HEK293 (cell line): ENCODE results near the gene SOCS4.

Experiments used
- CTCF ChIA-PET: fragments of 350-600 bp; formaldehyde crosslinking; extraction: SDS; loops from one replicate; lab custom pipeline; 2021; ENCODE audit warnings: antibody characterized with exemption; lab: Yijun Ruan, JAX
- POLR2A ChIA-PET: fragments of 300-600 bp; formaldehyde crosslinking; extraction: SDS; loops from one replicate; lab custom pipeline; 2020; ENCODE audit warnings: antibody characterized with exemption, inconsistent platforms; lab: Yijun Ruan, JAX
- H3K27ac ChIP-seq: fragments of 200-500 bp; sonication (Bioruptor generic); 2 replicates; pipeline ENCODE4 v1.5.1; 2014; ENCODE audit warnings: low read depth, low read length, control low read depth, inconsistent platforms; ENCODE audit errors: extremely low read depth
- H3K36me3 ChIP-seq, 2 experiments: fragments of 200-500 bp in 1 of 2; sonication (Bioruptor generic) in 1 of 2; 1 replicate in 1 of 2; 2 replicates in 1 of 2; pipeline ENCODE4 v1.5.1; 2014 to 2017; ENCODE audit warnings: inconsistent platforms in 2 of 2, low read length in 2 of 2; ENCODE audit not compliant: control insufficient read depth in 2 of 2, insufficient read depth in 1 of 2
- H3K4me1 ChIP-seq: fragments of 200-500 bp; sonication (Bioruptor generic); 2 replicates; pipeline ENCODE4 v1.5.1; 2014; ENCODE audit warnings: mild to moderate bottlenecking, low read length, inconsistent platforms; ENCODE audit not compliant: control insufficient read depth, insufficient read depth
- H3K4me3 ChIP-seq: 2 replicates; pipeline ENCODE4 v1.5.1; 2011; ENCODE audit warnings: low read depth, mild to moderate bottlenecking, control low read depth, low read length, moderate library complexity
- H3K9me3 ChIP-seq: fragments of 200-500 bp; sonication (Bioruptor generic); 2 replicates; pipeline ENCODE4 v1.5.1; 2014; ENCODE audit warnings: low read depth, low read length, inconsistent platforms; ENCODE audit not compliant: control insufficient read depth, insufficient read depth
- GLI2 ChIP-seq: fragments of 450-650 bp; formaldehyde crosslinking; IDR thresholded peaks from 2 replicates; pipeline ENCODE4; 2017; ENCODE audit warnings: missing biosample characterization, missing genetic modification characterization, low read depth, borderline replicate concordance
- KLF10 ChIP-seq: fragments of 450-650 bp; IDR thresholded peaks from 2 replicates; pipeline ENCODE4 v1.5.1; 2018; ENCODE audit warnings: missing biosample characterization, mild to moderate bottlenecking, missing genetic modification characterization
- KLF16 ChIP-seq: fragments of 450-650 bp; formaldehyde crosslinking; IDR thresholded peaks from 2 replicates; pipeline ENCODE4 v1.5.1; 2017; ENCODE audit warnings: missing biosample characterization, missing genetic modification characterization
- MEIS1 ChIP-seq: sonication (generic); formaldehyde crosslinking; IDR thresholded peaks from 2 replicates; pipeline ENCODE4 v1.8.1; 2022; ENCODE audit warnings: missing genetic modification reagents, mild to moderate bottlenecking, borderline replicate concordance
- RBAK ChIP-seq: fragments of 450-650 bp; formaldehyde crosslinking; IDR thresholded peaks from 2 replicates; pipeline ENCODE4 v1.5.1; 2016; ENCODE audit warnings: missing biosample characterization, missing genetic modification characterization
- SALL2 ChIP-seq: fragments of 450-650 bp; formaldehyde crosslinking; IDR thresholded peaks from 2 replicates; pipeline ENCODE4 v1.5.0; 2017; ENCODE audit warnings: missing biosample characterization, mild to moderate bottlenecking, missing genetic modification characterization, borderline replicate concordance
- SP7 ChIP-seq: fragments of 450-650 bp; formaldehyde crosslinking; IDR thresholded peaks from 2 replicates; pipeline ENCODE4 v1.5.1; 2016; ENCODE audit warnings: missing biosample characterization, missing genetic modification characterization
- ZIC2 ChIP-seq: fragments of 450-650 bp; formaldehyde crosslinking; IDR thresholded peaks from 2 replicates; pipeline ENCODE4 v1.5.1; 2016; ENCODE audit warnings: missing biosample characterization, missing genetic modification characterization
- ZNF114 ChIP-seq: fragments of 450-650 bp; formaldehyde crosslinking; IDR thresholded peaks from 2 replicates; pipeline ENCODE4 v1.5.0; 2017; ENCODE audit warnings: missing biosample characterization, missing genetic modification characterization
- ZNF133 ChIP-seq: fragments of 450-650 bp; formaldehyde crosslinking; IDR thresholded peaks from 2 replicates; pipeline ENCODE4 v1.5.1; 2016; ENCODE audit warnings: missing biosample characterization, missing genetic modification characterization
- ZNF239 ChIP-seq: fragments of 450-650 bp; formaldehyde crosslinking; IDR thresholded peaks from 2 replicates; pipeline ENCODE4 v1.5.1; 2016; ENCODE audit warnings: missing biosample characterization, missing genetic modification characterization
- ZNF391 ChIP-seq: fragments of 450-650 bp; formaldehyde crosslinking; IDR thresholded peaks from 2 replicates; pipeline ENCODE4 v1.5.1; 2016; ENCODE audit warnings: low read depth, missing biosample characterization, missing genetic modification characterization, borderline replicate concordance
- ZNF529 ChIP-seq: fragments of 450-650 bp; formaldehyde crosslinking; IDR thresholded peaks from 2 replicates; pipeline ENCODE4 v1.5.1; 2017; ENCODE audit warnings: missing genetic modification characterization, missing biosample characterization; ENCODE audit not compliant: insufficient replicate concordance
- ZNF585B ChIP-seq: fragments of 450-650 bp; formaldehyde crosslinking; IDR thresholded peaks from 2 replicates; pipeline ENCODE4 v1.5.1; 2016; ENCODE audit warnings: missing biosample characterization, missing genetic modification characterization
- TF ChIP-seq, protein P1 (sequence below): fragments of 450-650 bp; formaldehyde crosslinking; IDR thresholded peaks from 2 replicates; pipeline ENCODE4 v1.5.1; 2017; ENCODE audit warnings: missing biosample characterization, missing genetic modification characterization
- TF ChIP-seq, protein P2 (sequence below): fragments of 450-650 bp; formaldehyde crosslinking; IDR thresholded peaks from 2 replicates; pipeline ENCODE4 v1.5.0; 2017; ENCODE audit warnings: missing biosample characterization, missing genetic modification characterization, borderline replicate concordance
- TF ChIP-seq, protein P3 (sequence below): fragments of 450-650 bp; formaldehyde crosslinking; IDR thresholded peaks from 2 replicates; pipeline ENCODE4 v1.5.1; 2017; ENCODE audit warnings: missing biosample characterization, missing genetic modification characterization
- TF ChIP-seq, protein P4 (sequence below): fragments of 450-650 bp; formaldehyde crosslinking; IDR thresholded peaks from 2 replicates; pipeline ENCODE4 v1.5.1; 2016; ENCODE audit warnings: missing biosample characterization, missing genetic modification characterization
- TF ChIP-seq, protein P5 (sequence below): fragments of 450-650 bp; formaldehyde crosslinking; IDR thresholded peaks from 2 replicates; pipeline ENCODE4 v1.5.1; 2016; ENCODE audit warnings: missing biosample characterization, missing genetic modification characterization

SOCS4 gene

DNA sequence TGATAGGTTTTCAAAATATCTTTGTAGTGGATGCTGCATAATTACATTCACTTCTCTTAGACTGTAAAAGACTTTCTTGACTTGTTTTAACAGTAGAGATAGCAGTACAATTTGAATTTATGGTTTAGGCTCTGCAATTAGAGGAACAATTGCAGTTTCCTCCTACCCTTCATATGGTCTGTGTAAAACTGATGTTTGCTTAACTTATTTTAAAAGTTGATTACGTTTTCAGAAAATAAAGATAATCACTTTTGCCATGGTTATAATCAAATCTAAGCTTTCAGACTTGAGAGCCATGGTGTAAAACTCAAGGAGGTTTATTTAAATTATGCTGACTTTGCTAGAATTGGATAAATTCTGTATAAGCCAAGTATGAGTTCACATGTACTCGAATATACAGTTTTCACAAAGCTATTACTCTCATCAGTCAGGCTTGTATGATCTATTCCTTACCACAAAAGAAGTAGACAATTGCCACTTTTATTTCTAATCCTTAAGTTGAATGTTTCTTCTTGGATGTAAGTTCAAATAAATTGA lies 21.9 kb downstream of the SOCS4 start:
- POLR2A ChIA-PET, result no interaction called here
- Histone ChIP-seq H3K36me3 (peaks cover 9 to 12% of the 10 kb centered on the region in 2 experiments), H3K9me3 (no peaks in the 10 kb centered on the region), H3K4me3 (no peak overlapping the region)
- CTCF ChIA-PET, result no interaction called here
- TF ChIP-seq, protein P1, sequence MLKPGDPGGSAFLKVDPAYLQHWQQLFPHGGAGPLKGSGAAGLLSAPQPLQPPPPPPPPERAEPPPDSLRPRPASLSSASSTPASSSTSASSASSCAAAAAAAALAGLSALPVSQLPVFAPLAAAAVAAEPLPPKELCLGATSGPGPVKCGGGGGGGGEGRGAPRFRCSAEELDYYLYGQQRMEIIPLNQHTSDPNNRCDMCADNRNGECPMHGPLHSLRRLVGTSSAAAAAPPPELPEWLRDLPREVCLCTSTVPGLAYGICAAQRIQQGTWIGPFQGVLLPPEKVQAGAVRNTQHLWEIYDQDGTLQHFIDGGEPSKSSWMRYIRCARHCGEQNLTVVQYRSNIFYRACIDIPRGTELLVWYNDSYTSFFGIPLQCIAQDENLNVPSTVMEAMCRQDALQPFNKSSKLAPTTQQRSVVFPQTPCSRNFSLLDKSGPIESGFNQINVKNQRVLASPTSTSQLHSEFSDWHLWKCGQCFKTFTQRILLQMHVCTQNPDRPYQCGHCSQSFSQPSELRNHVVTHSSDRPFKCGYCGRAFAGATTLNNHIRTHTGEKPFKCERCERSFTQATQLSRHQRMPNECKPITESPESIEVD (tag by site-specific recombination), result peak; percentile 86
- peak; percentile 51; the same call in 1 of the 2 replicates for TF ChIP-seq SP7 (tag by site-specific recombination)
- TF ChIP-seq, protein P2, sequence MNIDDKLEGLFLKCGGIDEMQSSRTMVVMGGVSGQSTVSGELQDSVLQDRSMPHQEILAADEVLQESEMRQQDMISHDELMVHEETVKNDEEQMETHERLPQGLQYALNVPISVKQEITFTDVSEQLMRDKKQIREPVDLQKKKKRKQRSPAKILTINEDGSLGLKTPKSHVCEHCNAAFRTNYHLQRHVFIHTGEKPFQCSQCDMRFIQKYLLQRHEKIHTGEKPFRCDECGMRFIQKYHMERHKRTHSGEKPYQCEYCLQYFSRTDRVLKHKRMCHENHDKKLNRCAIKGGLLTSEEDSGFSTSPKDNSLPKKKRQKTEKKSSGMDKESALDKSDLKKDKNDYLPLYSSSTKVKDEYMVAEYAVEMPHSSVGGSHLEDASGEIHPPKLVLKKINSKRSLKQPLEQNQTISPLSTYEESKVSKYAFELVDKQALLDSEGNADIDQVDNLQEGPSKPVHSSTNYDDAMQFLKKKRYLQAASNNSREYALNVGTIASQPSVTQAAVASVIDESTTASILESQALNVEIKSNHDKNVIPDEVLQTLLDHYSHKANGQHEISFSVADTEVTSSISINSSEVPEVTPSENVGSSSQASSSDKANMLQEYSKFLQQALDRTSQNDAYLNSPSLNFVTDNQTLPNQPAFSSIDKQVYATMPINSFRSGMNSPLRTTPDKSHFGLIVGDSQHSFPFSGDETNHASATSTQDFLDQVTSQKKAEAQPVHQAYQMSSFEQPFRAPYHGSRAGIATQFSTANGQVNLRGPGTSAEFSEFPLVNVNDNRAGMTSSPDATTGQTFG (tag by site-specific recombination), result no peak
- TF ChIP-seq, all 188 proteins: peak for 2
- H3K4me1 ChIP-seq, result no peaks in the 10 kb centered on the region
- no peak overlapping the region for H3K27ac ChIP-seq

DNA sequence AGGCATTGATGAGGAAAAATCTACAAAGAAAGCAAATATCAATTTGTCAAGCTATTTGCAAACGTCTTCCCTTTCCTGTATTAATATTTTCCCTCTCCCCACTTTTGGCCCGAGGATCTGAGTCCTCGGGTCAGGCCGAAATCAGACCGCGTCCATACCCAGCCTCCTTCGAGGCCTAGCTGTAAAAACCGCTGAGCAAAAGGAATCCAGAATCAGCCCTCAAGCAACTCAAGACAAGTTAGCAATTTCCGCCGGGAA lies 24.1 kb downstream of the SOCS4 start:
- TF ChIP-seq SALL2 (tag by site-specific recombination), result no peak
- TF ChIP-seq, protein P3, sequence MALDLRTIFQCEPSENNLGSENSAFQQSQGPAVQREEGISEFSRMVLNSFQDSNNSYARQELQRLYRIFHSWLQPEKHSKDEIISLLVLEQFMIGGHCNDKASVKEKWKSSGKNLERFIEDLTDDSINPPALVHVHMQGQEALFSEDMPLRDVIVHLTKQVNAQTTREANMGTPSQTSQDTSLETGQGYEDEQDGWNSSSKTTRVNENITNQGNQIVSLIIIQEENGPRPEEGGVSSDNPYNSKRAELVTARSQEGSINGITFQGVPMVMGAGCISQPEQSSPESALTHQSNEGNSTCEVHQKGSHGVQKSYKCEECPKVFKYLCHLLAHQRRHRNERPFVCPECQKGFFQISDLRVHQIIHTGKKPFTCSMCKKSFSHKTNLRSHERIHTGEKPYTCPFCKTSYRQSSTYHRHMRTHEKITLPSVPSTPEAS (tag by site-specific recombination), result no peak
- TF ChIP-seq KLF10 (tag by site-specific recombination), result no peak
- no peak for TF ChIP-seq MEIS1
- no peak for TF ChIP-seq ZNF239 (tag by site-specific recombination)
- TF ChIP-seq KLF16 (tag by site-specific recombination), result no peak
- no peak for TF ChIP-seq GLI2 (tag by site-specific recombination)
- no peak for TF ChIP-seq ZNF114
- no peak for TF ChIP-seq ZIC2
- TF ChIP-seq ZNF391, result no peak
- TF ChIP-seq ZNF133 (tag by site-specific recombination), result no peak
- no peak for TF ChIP-seq RBAK (tag by site-specific recombination)
- no peak for TF ChIP-seq ZNF585B (tag by site-specific recombination)
- TF ChIP-seq, protein P4, sequence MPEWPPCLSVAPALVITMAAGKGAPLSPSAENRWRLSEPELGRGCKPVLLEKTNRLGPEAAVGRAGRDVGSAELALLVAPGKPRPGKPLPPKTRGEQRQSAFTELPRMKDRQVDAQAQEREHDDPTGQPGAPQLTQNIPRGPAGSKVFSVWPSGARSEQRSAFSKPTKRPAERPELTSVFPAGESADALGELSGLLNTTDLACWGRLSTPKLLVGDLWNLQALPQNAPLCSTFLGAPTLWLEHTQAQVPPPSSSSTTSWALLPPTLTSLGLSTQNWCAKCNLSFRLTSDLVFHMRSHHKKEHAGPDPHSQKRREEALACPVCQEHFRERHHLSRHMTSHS (tag by site-specific recombination), result no peak
- TF ChIP-seq ZNF529, result no peak
- TF ChIP-seq, protein P5, sequence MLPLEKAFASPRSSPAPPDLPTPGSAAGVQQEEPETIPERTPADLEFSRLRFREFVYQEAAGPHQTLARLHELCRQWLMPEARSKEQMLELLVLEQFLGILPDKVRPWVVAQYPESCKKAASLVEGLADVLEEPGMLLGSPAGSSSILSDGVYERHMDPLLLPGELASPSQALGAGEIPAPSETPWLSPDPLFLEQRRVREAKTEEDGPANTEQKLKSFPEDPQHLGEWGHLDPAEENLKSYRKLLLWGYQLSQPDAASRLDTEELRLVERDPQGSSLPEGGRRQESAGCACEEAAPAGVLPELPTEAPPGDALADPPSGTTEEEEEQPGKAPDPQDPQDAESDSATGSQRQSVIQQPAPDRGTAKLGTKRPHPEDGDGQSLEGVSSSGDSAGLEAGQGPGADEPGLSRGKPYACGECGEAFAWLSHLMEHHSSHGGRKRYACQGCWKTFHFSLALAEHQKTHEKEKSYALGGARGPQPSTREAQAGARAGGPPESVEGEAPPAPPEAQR (tag by site-specific recombination), result no peak
- ChIA-PET POLR2A (interaction anchor here (0.6 to 3.3 kb wide), 18 partner anchors 9 to 224 kb away, joined by 3 to 47 read pairs (median 4); partner anchors contain the start of genes SOCS4 and WDHD1), CTCF (interaction anchor here (0.6 to 3.1 kb wide), 20 partner anchors 9 to 403 kb away, joined by 3 to 11 read pairs (median 3); partner anchors contain the start of genes DLGAP5, SOCS4 and WDHD1)
- peak overlapping the region; percentile 41 for H3K4me3 ChIP-seq
- H3K9me3 ChIP-seq, result no peaks in the 10 kb centered on the region
- H3K36me3 ChIP-seq, result peaks cover 18 to 24% of the 10 kb centered on the region in 2 experiments
- H3K4me1 ChIP-seq, result peaks cover 3% of the 10 kb centered on the region; the same call in 1 of the 2 replicates
- peak overlapping the region; percentile 97 for H3K27ac ChIP-seq
